Fibroblast of lung (primary cell): ENCODE data around the gene PHF3. TPM values are rescaled to one million over a fixed set of nuclear protein-coding genes. Genes with fewer than 3 reads are reported as not detected.

Experiments
- polyA plus RNA-seq, 2 donors: library from polyadenylated mRNA; depleted of rRNA in 1 of 2; stranded (reverse) in 1 of 2; unstranded in 1 of 2; fragments of >200 nt; gene quantifications; 2 replicates each; pipeline ENCODE4 v1.2.1, GENCODE V29; 2011 to 2012; ENCODE audit warnings: missing spikeins in 1 of 2
- total RNA-seq: library from RNA; depleted of rRNA; stranded (reverse); fragments of >200 nt; gene quantifications from 2 replicates; pipeline ENCODE4 v1.2.1, GENCODE V29; 2014

PHF3 gene
- total and polyA plus RNA-seq, 2 donors (not counting 1 experiment from before 2014, with no cell fraction given) = 22.2 to 71.5 TPM

Other genes with a start within 250 kb of the PHF3 start
- gene PTP4A1, start 63.3 kb upstream of the PHF3 start, total RNA-seq = 32.6 and 48.1 TPM in 2 replicates
- gene PTP4A1, start 63.3 kb upstream of the PHF3 start, polyA plus RNA-seq = 64.5 and 76.3 TPM in 2 replicates